GM21528 (cell line): ENCODE data around the gene LZTS2.

Experiments
- ATAC-seq: cut with Tn5 transposase; IDR thresholded peaks from one replicate; pipeline ENCODE4 v1.9.1; 2021; ENCODE audit warnings: mild to moderate bottlenecking, moderate library complexity; ENCODE audit not compliant: unreplicated experiment, low FRiP score

Gene LZTS2

GRCh38 chr10:101046332-101047238 is 47.0 kb downstream of the LZTS2 start:
- no peak for ATAC-seq

GRCh38 chr10:101047268-101047667 is 47.7 kb downstream of the LZTS2 start:
- no peak for ATAC-seq

- no peak for ATAC-seq
Observed at GRCh38 chr10:101047961-101048892, 48.6 kb downstream of the LZTS2 start.

DNA sequence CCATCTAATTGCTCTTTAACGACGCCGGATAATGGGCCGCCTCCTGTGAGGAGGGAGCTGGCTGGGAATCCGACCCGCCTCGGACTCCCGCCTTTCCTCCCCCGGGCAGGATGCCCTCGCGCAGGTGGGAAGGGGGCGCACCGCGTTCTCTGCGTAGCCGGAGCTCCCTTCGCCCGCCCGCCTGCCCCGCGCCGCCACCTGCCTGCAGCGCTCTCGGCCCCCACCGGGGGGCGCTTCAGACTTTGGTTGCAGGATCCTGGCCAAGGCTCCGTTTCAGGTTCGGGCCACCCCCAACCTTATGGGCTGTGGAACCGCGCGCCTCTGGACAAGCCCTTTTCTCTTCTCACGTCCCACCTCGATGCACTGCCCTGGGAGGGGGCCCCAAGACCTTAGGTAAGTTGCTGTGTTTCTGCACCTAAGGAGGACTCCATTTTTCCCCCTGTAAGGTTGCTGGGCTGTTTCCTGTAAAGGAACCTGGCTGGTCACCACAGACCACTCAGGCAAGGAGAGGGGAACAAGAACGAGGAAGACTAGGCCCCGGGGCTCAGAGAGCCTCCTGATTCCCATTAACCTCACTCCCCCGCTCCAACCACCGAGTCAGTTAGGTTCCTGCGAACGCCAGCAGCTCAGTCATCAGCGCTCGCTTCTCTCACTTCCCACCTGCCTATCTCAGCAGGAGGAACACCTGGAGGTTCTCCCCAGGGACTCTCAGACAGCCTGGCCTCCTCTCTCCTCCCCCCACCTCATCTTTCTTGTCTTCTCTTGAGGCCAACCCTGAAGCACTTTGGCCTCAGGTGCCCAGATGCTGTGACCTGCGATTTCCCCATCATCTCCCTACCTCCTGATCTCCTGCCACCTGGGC is 50.8 kb downstream of the LZTS2 start:
- ATAC-seq: no peak

GRCh38 chr10:101052285-101052684 is 52.7 kb downstream of the LZTS2 start:
- no peak for ATAC-seq

GRCh38 chr10:101053516-101053915 is 53.9 kb downstream of the LZTS2 start:
- no peak for ATAC-seq

- ATAC-seq: no peak
Observed at GRCh38 chr10:101054351-101054750, 54.7 kb downstream of the LZTS2 start.

DNA sequence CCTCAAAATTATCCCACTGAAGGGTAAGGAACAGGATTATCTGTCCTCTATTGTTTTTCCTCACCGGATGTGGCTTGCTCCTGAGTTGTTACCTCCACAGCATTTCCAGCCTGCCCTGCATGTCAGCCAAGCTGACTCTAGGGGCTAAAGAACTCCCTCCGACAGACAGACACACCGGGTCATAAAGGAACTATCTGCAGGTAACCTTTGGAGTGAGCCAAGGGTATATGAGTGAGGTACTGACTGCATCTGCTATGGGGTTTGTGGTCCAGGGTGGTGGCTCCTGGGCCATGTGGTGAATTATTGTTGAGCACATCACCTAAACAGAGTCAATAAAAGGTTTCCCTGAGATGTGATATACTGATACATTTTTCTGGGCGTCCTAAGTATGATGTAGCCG is 55.3 kb downstream of the LZTS2 start:
- no peak for ATAC-seq

- no peak for ATAC-seq
Observed at GRCh38 chr10:101055411-101055810, 55.8 kb downstream of the LZTS2 start.

- ATAC-seq: no peak
Observed at GRCh38 chr10:101056365-101057151, 57.0 kb downstream of the LZTS2 start.
